Neural cell (in vitro differentiated cells): ENCODE measurements around the gene DROSHA. TPM values are rescaled to one million over a fixed set of nuclear protein-coding genes. Genes with fewer than 3 reads are reported as not detected.

ENCODE experiments used
- H2AFZ ChIP-seq: fragments of 200-600, 300-800 bp; sonication (generic), shearing (Covaris generic); 2 replicates; pipeline ENCODE4 v1.6.0; 2014; ENCODE audit warnings: low read depth, mild to moderate bottlenecking, antibody characterized with exemption, low read length, moderate library complexity
- H3F3A ChIP-seq: fragments of 200-600 bp; shearing (Covaris generic); 2 replicates; pipeline ENCODE4 v1.6.1; 2016; ENCODE audit warnings: mild to moderate bottlenecking, moderate library complexity, mixed read lengths, antibody characterized with exemption, low read length; ENCODE audit not compliant: insufficient read depth, poor library complexity, severe bottlenecking
- H3K27ac ChIP-seq: fragments of 200-600, 300-800 bp; sonication (generic), shearing (Covaris generic); 2 replicates; pipeline ENCODE4 v1.5.1; 2014; ENCODE audit warnings: mild to moderate bottlenecking, low read length, moderate library complexity
- H3K27me3 ChIP-seq: fragments of 300-800, 200-600 bp; sonication (generic), shearing (Covaris generic); 2 replicates; pipeline ENCODE4 v1.6.0; 2014; ENCODE audit warnings: mild to moderate bottlenecking, low read depth, low read length, moderate library complexity; ENCODE audit not compliant: insufficient read depth
- H3K36me3 ChIP-seq: fragments of 300-800, 200-600 bp; sonication (generic), shearing (Covaris generic); 2 replicates; pipeline ENCODE4 v1.5.1; 2014; ENCODE audit warnings: mild to moderate bottlenecking, antibody characterized with exemption, low read length, moderate library complexity; ENCODE audit not compliant: insufficient read depth
- H3K4me2 ChIP-seq: fragments of 300-800, 200-600 bp; sonication (generic), shearing (Covaris generic); 2 replicates; pipeline ENCODE4 v1.6.0; 2014; ENCODE audit warnings: mild to moderate bottlenecking, low read length
- H3K4me3 ChIP-seq: fragments of 300-800, 200-600 bp; sonication (generic), shearing (Covaris generic); 2 replicates; pipeline ENCODE4 v1.5.1; 2014; ENCODE audit warnings: mild to moderate bottlenecking, low read length, moderate library complexity
- H3K79me2 ChIP-seq: fragments of 200-600 bp; shearing (Covaris generic); replicated peaks from 2 replicates; pipeline ENCODE4 v1.6.0; 2014; ENCODE audit warnings: mild to moderate bottlenecking, low read length, moderate library complexity; ENCODE audit not compliant: insufficient read depth
- H3K9ac ChIP-seq: fragments of 300-800, 200-600 bp; sonication (generic), shearing (Covaris generic); 2 replicates; pipeline ENCODE4 v1.6.1; 2016; ENCODE audit warnings: mild to moderate bottlenecking, low read length, mixed read lengths
- H3K9me2 ChIP-seq: fragments of 200-600 bp; shearing (Covaris generic); 2 replicates; pipeline ENCODE4 v1.6.1; 2016; ENCODE audit warnings: mild to moderate bottlenecking, low read length, mixed read lengths; ENCODE audit not compliant: insufficient read depth
- H3K9me3 ChIP-seq: fragments of 200-600, 300-800 bp; sonication (generic), shearing (Covaris generic); 2 replicates; pipeline ENCODE4 v1.6.1; 2016; ENCODE audit warnings: mild to moderate bottlenecking, mixed run types, low read length, moderate library complexity, mixed read lengths
- H4K20me1 ChIP-seq: fragments of 200-600 bp; shearing (Covaris generic); 2 replicates; pipeline ENCODE4 v1.6.1; 2016; ENCODE audit warnings: mild to moderate bottlenecking, mixed run types; ENCODE audit not compliant: insufficient read depth
- CTCF ChIP-seq: fragments of 450-650 bp; IDR thresholded peaks from 2 replicates; pipeline ENCODE4 v1.5.1; 2014; ENCODE audit warnings: antibody characterized with exemption, mild to moderate bottlenecking, moderate library complexity; ENCODE audit not compliant: poor library complexity, severe bottlenecking
- EP300 ChIP-seq: fragments of 450-650 bp; conservative IDR thresholded peaks from 2 replicates; pipeline ENCODE4 v1.6.1; 2014; ENCODE audit warnings: antibody characterized with exemption, mild to moderate bottlenecking, moderate library complexity; ENCODE audit not compliant: poor library complexity, severe bottlenecking
- EZH2 ChIP-seq: fragments of 200-600, 300-800 bp; shearing (Covaris generic), sonication (generic); IDR thresholded peaks from 2 replicates; pipeline ENCODE4 v1.6.1; 2014; ENCODE audit warnings: antibody characterized with exemption, low read length, borderline replicate concordance, mild to moderate bottlenecking; ENCODE audit not compliant: insufficient read depth, poor library complexity, severe bottlenecking
- MXI1 ChIP-seq: fragments of 450-650 bp; conservative IDR thresholded peaks from 2 replicates; pipeline ENCODE4 v1.6.1; 2014; ENCODE audit warnings: antibody characterized with exemption, mild to moderate bottlenecking; ENCODE audit not compliant: poor library complexity, severe bottlenecking
- POLR2AphosphoS5 ChIP-seq: IDR thresholded peaks from 2 replicates; pipeline ENCODE4 v1.6.1; 2012
- RAD21 ChIP-seq: fragments of 450-650 bp; conservative IDR thresholded peaks from 2 replicates; pipeline ENCODE4 v1.6.1; 2014; ENCODE audit warnings: antibody characterized with exemption, mild to moderate bottlenecking, moderate library complexity
- SMC3 ChIP-seq: fragments of 450-650 bp; conservative IDR thresholded peaks from 2 replicates; pipeline ENCODE4 v1.6.1; 2014; ENCODE audit warnings: antibody characterized with exemption, mild to moderate bottlenecking, moderate library complexity; ENCODE audit not compliant: poor library complexity
- TAF1 ChIP-seq: IDR thresholded peaks from 2 replicates; pipeline ENCODE4 v1.6.1; 2012; ENCODE audit warnings: low read depth
- polyA plus RNA-seq: library from polyadenylated mRNA; depleted of rRNA; stranded (reverse); fragments of >200 nt; gene quantifications from 2 replicates; pipeline ENCODE4 v1.2.3, GENCODE V29; 2014
- TF ChIP-seq, protein P1 (sequence below): IDR thresholded peaks from 2 replicates; pipeline ENCODE4 v1.6.1; 2012; ENCODE audit warnings: borderline replicate concordance

Gene DROSHA
- polyA plus RNA-seq, 1 donor from 2014 or later, result 88.5 TPM

GRCh38 chr5:31504529-31504928 lies 27.4 kb downstream of the DROSHA start:
- Histone ChIP-seq H2AFZ (no peak overlapping the region), H3K27me3 (no peaks in the 10 kb centered on the region), H3K79me2 (no peaks in the 10 kb centered on the region), H3K4me2 (no peak overlapping the region), H3K9me3 (no peaks in the 10 kb centered on the region), H3K4me3 (no peak overlapping the region), H3K36me3 (no peaks in the 10 kb centered on the region), H3K9me2 (no peaks in the 10 kb centered on the region), H3K27ac (no peak overlapping the region), H3F3A (no peaks in the 10 kb centered on the region), H3K9ac (no peak overlapping the region), H4K20me1 (no peaks in the 10 kb centered on the region)
- TF ChIP-seq TAF1 (no peak), CTCF (no peak), MXI1 (no peak), POLR2AphosphoS5 (peak; percentile 47), EZH2 (no peak), RAD21 (no peak), EP300 (peak; percentile 68), SMC3 (no peak)
- TF ChIP-seq, protein P1, sequence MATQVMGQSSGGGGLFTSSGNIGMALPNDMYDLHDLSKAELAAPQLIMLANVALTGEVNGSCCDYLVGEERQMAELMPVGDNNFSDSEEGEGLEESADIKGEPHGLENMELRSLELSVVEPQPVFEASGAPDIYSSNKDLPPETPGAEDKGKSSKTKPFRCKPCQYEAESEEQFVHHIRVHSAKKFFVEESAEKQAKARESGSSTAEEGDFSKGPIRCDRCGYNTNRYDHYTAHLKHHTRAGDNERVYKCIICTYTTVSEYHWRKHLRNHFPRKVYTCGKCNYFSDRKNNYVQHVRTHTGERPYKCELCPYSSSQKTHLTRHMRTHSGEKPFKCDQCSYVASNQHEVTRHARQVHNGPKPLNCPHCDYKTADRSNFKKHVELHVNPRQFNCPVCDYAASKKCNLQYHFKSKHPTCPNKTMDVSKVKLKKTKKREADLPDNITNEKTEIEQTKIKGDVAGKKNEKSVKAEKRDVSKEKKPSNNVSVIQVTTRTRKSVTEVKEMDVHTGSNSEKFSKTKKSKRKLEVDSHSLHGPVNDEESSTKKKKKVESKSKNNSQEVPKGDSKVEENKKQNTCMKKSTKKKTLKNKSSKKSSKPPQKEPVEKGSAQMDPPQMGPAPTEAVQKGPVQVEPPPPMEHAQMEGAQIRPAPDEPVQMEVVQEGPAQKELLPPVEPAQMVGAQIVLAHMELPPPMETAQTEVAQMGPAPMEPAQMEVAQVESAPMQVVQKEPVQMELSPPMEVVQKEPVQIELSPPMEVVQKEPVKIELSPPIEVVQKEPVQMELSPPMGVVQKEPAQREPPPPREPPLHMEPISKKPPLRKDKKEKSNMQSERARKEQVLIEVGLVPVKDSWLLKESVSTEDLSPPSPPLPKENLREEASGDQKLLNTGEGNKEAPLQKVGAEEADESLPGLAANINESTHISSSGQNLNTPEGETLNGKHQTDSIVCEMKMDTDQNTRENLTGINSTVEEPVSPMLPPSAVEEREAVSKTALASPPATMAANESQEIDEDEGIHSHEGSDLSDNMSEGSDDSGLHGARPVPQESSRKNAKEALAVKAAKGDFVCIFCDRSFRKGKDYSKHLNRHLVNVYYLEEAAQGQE, result no peak

GRCh38 chr5:31502506-31502905 lies 29.4 kb downstream of the DROSHA start:
- H3K9me3 ChIP-seq, result no peaks in the 10 kb centered on the region
- H3F3A ChIP-seq, result no peaks in the 10 kb centered on the region
- TF ChIP-seq, protein P1, result no peak
- no peak for TF ChIP-seq POLR2AphosphoS5
- TF ChIP-seq RAD21, result no peak
- H3K4me2 ChIP-seq, result no peak overlapping the region
- no peak overlapping the region for H3K9ac ChIP-seq
- no peaks in the 10 kb centered on the region for H3K27me3 ChIP-seq
- H3K27ac ChIP-seq, result no peak overlapping the region
- no peaks in the 10 kb centered on the region for H3K79me2 ChIP-seq
- H3K9me2 ChIP-seq, result no peaks in the 10 kb centered on the region
- H2AFZ ChIP-seq, result no peak overlapping the region
- H4K20me1 ChIP-seq, result no peaks in the 10 kb centered on the region
- no peaks in the 10 kb centered on the region for H3K36me3 ChIP-seq
- H3K4me3 ChIP-seq, result no peak overlapping the region
